Upper lobe of right lung (tissue), 1 donor: ENCODE measurements around the gene CHCHD3. TPM values are rescaled to one million over a fixed set of nuclear protein-coding genes. Genes with fewer than 3 reads are reported as not detected.

ENCODE experiments used
- ATAC-seq: fragments of 200-7000 bp; cut with Tn5 transposase; one replicate; pipeline ENCODE4 v1.9.1; 2020; ENCODE audit warnings: mild to moderate bottlenecking, moderate library complexity
- DNase-seq: peaks from one replicate; pipeline ENCODE4 v3.0.0-alpha.2; 2020
- H3K27ac ChIP-seq: fragments of 200-600 bp; one replicate; pipeline ENCODE4 v1.8.0; 2022
- H3K27me3 ChIP-seq: fragments of 200-600 bp; one replicate; pipeline ENCODE4 v1.8.0; 2022; ENCODE audit warnings: mild to moderate bottlenecking
- H3K36me3 ChIP-seq: fragments of 200-600 bp; one replicate; pipeline ENCODE4 v1.8.0; 2022
- H3K4me1 ChIP-seq: fragments of 200-600 bp; one replicate; pipeline ENCODE4 v1.8.0; 2022
- H3K4me3 ChIP-seq: fragments of 200-600 bp; one replicate; pipeline ENCODE4 v1.8.0; 2022; ENCODE audit warnings: mild to moderate bottlenecking
- H3K9me3 ChIP-seq: fragments of 200-600 bp; one replicate; pipeline ENCODE4 v1.8.0; 2022
- CTCF ChIP-seq: fragments of 200-600 bp; IDR thresholded peaks from one replicate; pipeline ENCODE4 v1.8.0; 2022; ENCODE audit warnings: antibody characterized with exemption
- intact Hi-C: fragments of 100-400 bp; cut with DNase I; formaldehyde crosslinking; loops from one replicate; pipeline ENCODE4 v1.11.0; 2022
- total RNA-seq: library from RNA; stranded (reverse); fragmentation: NEBNext Ultra II Directional; extraction: Animal tissue kit (Norgen Biotek cat#: 25700); gene quantifications from one replicate; pipeline ENCODE4 v1.2.1, GENCODE V29; 2021
- donor health status: DM: no; HTN: yes; CAD: no; lungs with severe emphysema.

The CHCHD3 gene
- total RNA-seq, 1 donor from 2014 or later, result 43.0 TPM

- Histone ChIP-seq H3K4me3 (no peak overlapping the region), H3K4me1 (no peaks in the 10 kb centered on the region), H3K36me3 (peaks cover 9% of the 10 kb centered on the region), H3K9me3 (no peaks in the 10 kb centered on the region), H3K27me3 (no peaks in the 10 kb centered on the region), H3K27ac (no peak overlapping the region)
- no peak for TF ChIP-seq CTCF
- no peak for DNase-seq
- ATAC-seq, result no peak
- intact Hi-C loops, result no loop called here
Observed at GRCh38 chr7:132791036-132791435, 290.9 kb downstream of the CHCHD3 start.

GRCh38 chr7:132790104-132790503, 291.8 kb downstream of the CHCHD3 start:
- intact Hi-C loops, result no loop called here
- H3K4me1 ChIP-seq, result no peaks in the 10 kb centered on the region
- H3K36me3 ChIP-seq, result peaks cover 3% of the 10 kb centered on the region
- no peaks in the 10 kb centered on the region for H3K27me3 ChIP-seq
- TF ChIP-seq CTCF, result no peak
- no peaks in the 10 kb centered on the region for H3K9me3 ChIP-seq
- ATAC-seq, result no peak
- DNase-seq, result no peak
- no peak overlapping the region for H3K27ac ChIP-seq
- H3K4me3 ChIP-seq, result no peak overlapping the region

GRCh38 chr7:132789281-132789680, 292.6 kb downstream of the CHCHD3 start:
- no peak overlapping the region for H3K4me3 ChIP-seq
- no peak for DNase-seq
- H3K36me3 ChIP-seq, result peaks cover 10% of the 10 kb centered on the region
- ATAC-seq, result no peak
- no peaks in the 10 kb centered on the region for H3K4me1 ChIP-seq
- intact Hi-C loops, result no loop called here
- H3K27ac ChIP-seq, result no peak overlapping the region
- H3K9me3 ChIP-seq, result no peaks in the 10 kb centered on the region
- no peaks in the 10 kb centered on the region for H3K27me3 ChIP-seq
- no peak for TF ChIP-seq CTCF

GRCh38 chr7:132785870-132786269, 296.0 kb downstream of the CHCHD3 start:
- Histone ChIP-seq H3K4me3 (no peak overlapping the region), H3K27me3 (no peaks in the 10 kb centered on the region), H3K36me3 (peaks cover 10% of the 10 kb centered on the region), H3K9me3 (no peaks in the 10 kb centered on the region), H3K27ac (no peak overlapping the region), H3K4me1 (no peaks in the 10 kb centered on the region)
- TF ChIP-seq CTCF, result no peak
- intact Hi-C loops, result no loop called here
- no peak for DNase-seq
- no peak for ATAC-seq

GRCh38 chr7:132784406-132784805, 297.5 kb downstream of the CHCHD3 start:
- Histone ChIP-seq H3K27ac (no peak overlapping the region), H3K27me3 (no peaks in the 10 kb centered on the region), H3K36me3 (peaks cover 10% of the 10 kb centered on the region), H3K4me3 (no peak overlapping the region), H3K4me1 (no peaks in the 10 kb centered on the region), H3K9me3 (no peaks in the 10 kb centered on the region)
- intact Hi-C loops, result no loop called here
- no peak for TF ChIP-seq CTCF
- DNase-seq, result no peak
- no peak for ATAC-seq

- DNase-seq (no peak), ATAC-seq (no peak)
- Histone ChIP-seq H3K4me1 (no peaks in the 10 kb centered on the region), H3K36me3 (peaks cover 10% of the 10 kb centered on the region), H3K27ac (no peak overlapping the region), H3K4me3 (no peak overlapping the region), H3K27me3 (no peaks in the 10 kb centered on the region), H3K9me3 (no peaks in the 10 kb centered on the region)
- intact Hi-C loops, result no loop called here
- no peak for TF ChIP-seq CTCF
Observed at GRCh38 chr7:132783824-132784223, 298.1 kb downstream of the CHCHD3 start.
